HG02759 (cell line): ENCODE results near the gene TREM1.
"Not testable (repeated sequence)": the region's sequence is repeated elsewhere in the genome, so short reads cannot be mapped to it uniquely, and the experiment has no call there.

Experiments
- ATAC-seq: cut with Tn5 transposase; IDR thresholded peaks from one replicate; pipeline ENCODE4 v1.9.1; 2021; ENCODE audit warnings: mild to moderate bottlenecking, moderate library complexity; ENCODE audit not compliant: unreplicated experiment

TREM1 gene

DNA sequence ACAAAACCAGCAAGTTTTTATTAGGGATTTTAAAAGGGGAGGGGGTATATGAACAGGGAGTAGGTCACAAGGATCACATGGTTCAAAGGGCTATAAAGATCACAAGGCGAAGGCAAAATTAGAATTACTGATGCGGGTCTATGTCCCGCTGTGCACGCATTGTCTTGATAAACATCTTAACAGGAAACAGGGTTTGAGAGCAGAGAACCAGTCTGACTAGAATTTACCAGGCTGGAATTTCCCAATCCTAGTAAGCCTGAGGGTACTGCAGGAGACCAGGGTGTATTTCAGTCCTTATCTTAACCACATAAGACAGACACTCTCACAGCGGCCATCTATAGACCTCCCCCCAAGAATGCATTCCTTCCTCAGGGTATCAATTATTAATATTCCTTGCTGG, 10.8 kb upstream of the TREM1 start:
- not testable (repeated sequence) for ATAC-seq

DNA sequence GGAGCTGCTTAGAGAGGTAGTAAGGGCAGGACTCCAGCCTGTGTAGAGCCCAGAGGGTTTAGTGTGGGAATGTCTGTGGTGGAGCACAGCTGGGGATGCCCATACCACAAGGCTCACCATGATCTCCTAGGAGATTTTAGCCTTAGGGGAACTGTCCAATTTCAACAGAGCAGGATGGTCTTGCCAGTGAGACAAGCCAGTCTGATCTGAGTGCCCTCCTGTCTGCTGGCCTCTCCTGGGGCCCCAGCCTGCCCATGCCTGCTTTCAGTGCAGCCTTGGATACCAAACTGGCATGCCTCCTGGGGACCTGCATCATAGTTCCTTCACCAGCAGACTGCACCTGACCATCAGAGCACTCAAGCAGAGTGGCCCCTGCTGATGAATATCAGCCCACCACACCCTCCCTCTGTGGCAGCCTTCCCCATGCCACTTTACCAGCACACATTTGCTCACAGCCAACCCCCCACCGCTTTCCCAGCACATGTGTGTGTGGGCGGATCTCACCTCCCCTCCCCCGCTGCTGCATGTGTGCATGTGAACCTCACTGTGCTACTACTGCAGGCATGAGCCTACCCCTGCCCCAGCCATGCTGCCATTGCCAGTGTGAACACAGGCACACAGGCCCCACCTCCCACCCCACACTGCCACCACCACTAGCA, 7.9 kb upstream of the TREM1 start:
- ATAC-seq = no peak

DNA sequence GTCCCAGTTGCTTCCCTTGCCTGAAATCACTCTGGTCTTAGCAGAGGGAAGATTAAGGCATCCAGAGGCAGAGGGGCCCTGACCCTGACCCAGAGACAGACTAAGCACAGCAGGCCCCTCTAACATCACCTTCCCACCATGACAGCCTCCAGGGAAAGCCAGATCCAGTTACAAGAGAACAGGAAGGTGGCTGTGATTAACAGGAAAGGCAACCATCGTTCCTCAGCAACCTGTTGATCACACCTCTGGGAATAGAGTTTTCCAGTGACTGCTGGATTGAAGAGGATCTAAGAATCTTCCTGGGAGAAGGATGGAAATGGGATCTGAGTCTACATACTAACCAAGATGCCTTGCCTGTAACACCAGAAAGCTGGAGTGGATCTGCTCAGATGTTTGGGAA, 5.2 kb upstream of the TREM1 start:
- ATAC-seq = no peak

DNA sequence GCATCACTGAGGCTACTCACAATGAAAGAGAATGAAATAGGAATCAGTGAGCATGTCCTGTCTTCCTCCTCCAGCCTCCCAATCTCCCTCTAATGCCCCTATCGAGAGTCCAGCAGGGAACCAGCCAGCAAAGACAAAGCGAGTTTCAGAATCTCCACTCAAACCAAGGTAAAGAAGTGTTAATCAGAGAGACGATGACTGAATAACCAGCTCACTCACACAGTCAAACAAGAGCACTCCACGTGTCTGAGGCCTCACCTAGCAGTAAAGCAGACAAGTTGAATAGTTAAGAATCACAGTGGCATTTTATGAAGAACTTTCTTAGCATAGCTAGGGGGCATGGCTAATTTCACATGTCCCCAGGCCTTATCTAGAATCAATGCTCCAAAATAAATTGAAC, 3.3 kb upstream of the TREM1 start:
- no peak for ATAC-seq

DNA sequence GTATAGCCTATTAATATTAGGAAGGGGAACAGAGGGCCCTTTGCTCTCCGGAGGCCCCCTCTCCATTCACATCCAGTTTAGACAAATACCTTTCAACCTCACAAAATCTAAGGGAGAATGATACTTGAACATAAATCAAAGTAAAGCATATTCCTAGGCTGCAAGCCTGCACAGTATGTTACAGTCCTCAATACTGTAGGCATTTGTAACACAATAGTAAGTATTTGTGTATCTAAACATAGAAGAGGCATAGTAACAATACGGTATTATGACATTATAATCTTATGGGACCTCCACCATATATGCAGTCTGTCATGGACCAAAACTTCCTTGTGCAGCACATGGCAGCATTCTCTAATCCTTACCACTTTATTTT, 2.3 kb upstream of the TREM1 start:
- no peak for ATAC-seq

DNA sequence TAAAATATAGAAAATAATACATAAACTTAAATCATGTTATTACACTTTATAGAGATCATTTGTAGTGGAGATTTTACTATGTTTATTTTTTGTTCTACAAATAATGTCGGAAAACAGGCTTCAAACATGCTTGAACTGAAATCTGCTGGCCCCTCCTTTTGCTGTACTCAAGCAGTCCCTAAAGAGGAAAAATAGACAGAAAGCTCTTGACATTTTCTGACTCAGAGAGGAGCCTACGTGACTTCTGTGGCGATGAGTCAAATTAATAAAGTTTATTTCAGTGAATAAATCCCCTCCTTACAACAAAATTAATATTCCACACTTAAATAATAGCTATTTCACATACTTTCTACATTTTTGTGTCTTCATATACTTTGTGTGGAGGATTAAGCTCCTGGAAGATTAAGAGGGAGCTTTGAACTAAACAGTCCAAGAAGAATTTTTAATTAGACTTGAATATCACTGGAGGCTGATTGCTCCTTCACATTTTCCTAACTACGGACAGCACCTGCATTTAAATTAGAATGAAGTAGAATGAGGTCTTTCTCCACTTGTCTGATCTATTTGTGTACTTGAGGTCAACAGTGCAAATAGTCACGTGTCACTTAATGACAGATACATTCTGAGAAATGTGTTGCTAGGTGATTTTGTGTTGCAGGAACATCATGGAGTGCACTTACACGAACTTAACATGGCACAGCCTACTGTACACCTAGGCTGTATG, 1.7 kb upstream of the TREM1 start:
- no peak for ATAC-seq

DNA sequence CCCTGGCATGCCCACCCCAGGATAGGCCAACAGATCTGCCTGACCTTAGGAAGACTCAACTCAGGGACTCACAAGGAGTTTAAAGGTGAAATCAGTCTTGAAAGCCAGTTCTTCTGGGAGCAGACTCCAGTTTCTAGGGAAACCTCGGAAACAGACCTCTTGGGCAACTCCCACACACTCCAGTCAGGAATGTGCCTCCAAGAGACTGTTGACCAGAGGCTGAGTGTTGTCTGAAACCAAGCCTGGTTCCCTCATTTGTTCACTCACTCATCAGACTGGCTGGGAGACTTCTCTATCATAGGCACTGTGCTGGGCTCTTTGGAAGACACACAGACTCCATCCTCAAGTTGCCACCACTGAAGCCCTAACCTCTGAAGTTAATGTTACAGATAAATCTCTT, 1.8 kb downstream of the TREM1 start:
- no peak for ATAC-seq

DNA sequence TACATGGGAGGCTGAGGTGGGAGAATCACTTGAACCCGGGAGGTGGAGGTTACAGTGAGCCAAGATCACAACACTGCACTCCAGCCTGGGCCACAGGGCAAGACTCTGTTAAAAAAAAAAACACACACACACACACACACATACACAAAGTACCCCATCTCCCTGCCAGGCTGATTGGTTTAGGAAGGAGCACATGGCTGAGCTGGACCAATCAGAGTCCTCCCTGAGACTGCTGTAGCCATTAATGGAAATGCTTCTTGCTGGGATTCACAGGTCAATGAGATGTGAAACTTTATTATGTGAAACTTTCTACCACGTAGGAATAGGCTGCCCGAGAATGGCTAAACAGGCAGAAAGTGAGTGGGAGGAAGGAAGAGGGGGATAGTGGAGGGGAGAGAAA, 2.9 kb downstream of the TREM1 start:
- no peak for ATAC-seq

DNA sequence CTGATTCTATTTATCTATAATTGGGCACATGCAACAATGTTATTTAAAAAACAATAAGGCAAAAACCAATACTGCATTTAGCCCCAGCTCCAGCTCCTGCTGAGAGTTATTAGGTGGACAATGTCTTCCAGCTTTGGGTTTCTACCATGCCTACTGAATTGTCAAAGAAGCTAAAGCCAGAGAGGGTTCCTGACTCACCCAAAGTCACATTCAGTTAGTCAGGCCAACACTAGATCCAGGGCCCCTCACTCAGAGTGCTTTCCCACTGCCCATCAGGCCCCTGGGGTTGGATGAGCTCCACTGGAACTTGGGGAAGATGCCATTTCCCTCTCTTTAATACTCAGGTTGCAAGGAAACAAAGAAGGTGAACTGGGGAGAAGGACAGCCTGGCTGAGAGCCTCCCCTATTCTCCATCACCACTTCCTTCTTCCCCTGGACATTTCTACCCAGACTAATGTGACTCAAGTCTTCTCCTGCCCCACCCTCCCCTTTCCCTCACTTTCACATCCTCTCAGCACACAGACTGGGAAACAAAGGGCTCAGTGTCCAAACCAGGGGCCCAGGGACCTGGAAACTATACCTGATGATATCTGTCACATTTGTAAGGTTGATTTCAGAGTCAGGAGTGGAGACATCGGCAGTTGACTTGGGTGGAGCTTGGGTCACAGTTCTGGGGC, 6.0 kb downstream of the TREM1 start:
- ATAC-seq = no peak

DNA sequence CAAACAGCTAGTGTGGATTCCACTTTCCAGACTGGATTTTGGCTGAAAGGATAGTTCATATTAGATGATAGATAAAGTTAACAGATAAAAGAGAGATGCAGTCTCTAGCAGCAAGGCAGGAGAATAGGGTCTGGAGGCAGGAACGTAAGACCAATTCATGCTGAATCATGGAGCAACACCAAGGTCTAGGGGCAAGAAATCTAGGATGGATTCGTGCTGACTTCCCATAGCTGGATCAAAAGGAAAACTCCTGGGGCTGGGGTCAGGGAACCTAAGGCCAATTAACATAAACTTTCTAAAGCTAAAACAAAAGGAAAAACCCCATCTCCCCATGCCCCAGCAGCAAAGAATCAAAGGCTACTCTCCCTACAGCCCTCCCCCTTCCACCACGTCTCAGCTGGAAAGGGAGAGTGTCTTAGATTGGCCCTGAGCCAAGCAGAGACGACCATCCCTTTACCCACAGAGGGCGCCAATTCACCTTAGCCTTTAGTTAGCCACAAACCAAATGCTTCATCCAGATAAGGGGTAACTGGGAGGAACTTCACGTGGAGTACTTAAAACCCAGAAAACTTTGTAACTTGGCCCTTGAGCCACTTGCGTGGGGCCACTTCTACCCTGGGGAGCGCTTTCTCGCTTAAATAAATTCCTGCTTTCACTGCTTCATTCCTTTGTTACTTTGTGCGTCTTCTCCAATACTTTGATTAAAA, 7.6 kb downstream of the TREM1 start:
- no peak for ATAC-seq

DNA sequence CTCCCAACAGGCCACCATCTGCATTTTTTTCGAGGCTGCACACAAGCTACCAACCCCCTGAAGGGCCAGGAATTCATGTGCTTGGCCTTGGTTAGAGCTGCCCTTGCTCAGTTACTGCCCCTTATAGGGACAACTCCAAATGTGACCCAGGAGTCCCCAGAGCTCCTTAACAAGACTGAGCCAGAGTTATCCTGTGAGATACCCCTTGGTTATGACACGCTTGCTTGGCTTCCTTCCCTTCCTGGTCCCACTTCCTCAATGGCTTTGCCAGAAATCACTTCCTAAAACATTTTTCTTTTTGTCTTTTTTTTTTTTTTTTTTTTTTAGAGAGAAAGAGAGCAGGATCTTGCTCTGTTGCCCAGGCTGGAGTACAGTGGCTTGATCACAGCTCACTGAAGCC, 8.9 kb downstream of the TREM1 start:
- no peak for ATAC-seq

DNA sequence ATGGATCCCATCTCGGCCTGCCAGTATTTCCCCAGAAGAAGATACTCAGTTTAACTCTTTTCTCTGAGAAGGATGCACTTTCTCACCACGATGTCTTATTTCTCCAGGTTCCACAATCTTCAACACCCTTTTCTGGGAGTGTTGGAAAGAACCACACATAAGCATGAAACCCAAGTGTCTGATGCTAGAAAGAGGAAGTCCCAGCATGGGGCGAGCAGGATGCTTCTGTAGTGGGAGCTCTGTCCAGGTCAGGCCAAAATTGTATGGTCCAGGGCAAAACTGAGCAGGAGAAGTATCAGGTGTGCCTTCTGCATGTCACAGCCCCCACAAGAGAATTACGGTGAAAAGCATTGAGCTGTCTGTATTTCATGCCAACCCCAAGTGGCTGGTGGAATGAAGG, 11.0 kb downstream of the TREM1 start:
- ATAC-seq = no peak

DNA sequence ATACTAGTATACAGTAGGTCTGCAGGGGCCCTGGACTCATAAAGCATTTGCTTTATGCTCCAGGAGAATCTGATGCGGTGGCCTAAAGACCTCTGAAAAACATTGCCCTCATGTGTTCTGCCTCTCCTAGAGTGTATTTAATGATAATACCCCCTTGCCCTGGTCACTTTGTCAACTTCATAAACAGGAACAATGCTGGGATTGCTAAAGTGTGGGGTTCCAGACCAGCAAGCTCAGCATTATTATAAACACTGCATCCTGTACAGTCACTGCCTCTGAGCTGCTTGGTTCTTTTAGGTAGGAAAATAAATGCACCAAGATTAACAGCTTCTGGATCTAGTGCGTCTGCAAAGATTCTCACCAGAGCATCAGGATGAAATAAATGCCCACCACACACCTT, 12.2 kb downstream of the TREM1 start:
- ATAC-seq = no peak

DNA sequence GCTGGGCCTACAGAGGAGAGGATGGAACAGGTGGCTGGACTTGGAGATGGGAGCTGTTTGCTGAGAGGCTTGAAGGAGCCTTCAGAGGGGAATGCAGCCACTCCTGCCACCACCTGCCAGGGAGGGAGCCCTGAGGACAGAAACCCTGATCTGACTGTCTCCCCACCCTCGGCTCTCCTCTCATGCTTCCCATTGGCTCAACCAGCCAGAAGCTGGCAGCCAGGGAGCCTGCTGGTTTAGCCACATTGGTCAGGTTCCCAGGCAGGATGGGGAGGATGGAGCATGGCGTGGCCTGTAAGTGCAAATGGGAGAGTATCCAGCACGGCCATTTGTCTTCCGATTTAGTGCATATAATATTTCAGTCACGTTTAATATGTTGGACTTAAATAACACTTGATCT, 12.8 kb downstream of the TREM1 start:
- no peak for ATAC-seq

DNA sequence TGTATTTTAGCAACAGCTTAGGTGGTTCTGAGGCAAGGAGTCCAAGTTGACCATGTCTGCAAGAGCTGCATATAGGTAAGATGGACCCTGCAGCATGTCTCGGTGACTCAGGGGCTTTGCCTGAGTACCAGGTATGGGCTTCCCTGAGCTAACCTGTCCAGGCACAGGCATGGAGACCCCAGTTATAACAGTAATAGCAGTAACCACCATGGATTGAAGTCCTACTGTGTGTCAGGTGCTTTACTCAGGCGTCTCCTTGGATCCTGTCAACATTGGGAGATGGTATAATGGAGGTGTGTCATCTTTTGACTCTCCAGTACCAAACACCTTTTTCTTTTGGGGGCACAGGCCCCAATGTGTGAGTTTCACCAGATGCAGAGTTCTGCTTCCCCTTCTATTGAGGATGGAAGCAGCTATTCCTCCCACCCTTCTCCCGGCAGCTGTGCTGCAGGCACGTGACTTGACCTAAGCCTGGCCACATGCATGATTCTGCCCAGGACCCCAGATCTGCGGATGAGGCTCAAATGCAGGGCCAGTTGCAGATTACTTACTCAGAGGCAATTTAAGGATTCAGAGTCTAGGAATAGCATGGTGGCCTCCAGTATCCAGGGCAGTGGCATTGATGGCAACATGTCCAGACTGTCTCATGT, 13.8 kb downstream of the TREM1 start:
- ATAC-seq = no peak

DNA sequence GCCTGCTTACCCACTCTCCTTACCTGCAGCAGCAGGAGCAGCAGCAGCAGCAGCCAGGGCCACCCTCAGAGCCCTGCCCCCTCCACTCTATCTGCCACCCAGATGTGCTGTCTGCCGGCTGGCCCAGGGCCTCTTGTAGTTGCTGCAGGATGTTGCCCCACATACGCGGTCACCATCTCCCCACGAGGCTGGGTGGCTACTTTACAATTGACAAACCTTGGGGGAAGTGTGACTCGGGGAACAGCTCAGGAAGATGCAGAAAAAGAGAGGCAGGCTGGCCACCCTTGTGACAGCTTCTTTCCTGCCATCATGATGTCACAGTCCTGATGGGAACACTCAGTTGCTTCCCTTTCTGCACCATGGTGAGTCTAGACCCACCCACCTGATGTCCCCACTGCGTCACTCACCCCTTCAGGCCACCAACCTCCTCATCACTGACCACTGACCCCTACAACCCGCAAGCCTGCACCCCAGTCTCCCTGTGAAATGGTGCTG, 14.5 kb downstream of the TREM1 start:
- ATAC-seq = no peak

DNA sequence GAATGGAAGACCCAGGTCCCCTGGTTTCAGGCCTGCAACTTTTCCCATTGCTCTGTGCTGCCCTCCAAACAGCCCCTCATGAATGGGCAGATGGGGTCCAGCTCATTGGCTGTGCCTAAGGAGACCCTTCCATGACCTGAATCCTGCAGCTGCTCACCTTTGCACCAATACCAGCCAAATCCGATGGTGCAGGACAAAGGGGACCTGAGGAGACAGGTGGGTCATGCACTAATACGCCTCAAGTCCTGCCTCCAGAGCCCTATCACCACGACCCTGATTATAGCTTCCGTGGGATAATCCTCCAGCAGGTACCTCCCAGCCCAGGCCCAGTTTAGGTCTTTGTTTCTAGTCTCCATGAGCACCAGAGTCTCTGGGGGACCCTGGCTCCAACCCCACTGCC, 16.8 kb downstream of the TREM1 start:
- ATAC-seq = no peak

DNA sequence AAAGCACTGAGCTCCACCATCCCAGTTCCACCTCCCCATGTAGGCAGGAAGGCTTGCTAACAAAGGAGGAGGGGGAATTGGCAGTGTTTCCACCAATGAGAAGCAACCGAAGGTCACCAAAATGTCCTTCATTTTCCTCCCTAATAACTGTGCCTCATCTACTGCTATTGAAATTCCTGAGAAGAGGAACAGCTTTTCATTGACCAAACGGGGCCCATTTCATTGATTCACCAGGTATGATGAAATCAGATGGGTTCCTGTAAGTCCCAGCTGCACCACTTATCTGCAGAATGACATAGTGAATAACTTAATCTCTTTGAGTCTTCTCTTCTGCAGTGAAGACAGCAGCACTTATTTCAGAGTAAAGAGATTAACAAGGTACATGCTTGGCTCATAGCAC, 17.3 kb downstream of the TREM1 start:
- no peak for ATAC-seq

DNA sequence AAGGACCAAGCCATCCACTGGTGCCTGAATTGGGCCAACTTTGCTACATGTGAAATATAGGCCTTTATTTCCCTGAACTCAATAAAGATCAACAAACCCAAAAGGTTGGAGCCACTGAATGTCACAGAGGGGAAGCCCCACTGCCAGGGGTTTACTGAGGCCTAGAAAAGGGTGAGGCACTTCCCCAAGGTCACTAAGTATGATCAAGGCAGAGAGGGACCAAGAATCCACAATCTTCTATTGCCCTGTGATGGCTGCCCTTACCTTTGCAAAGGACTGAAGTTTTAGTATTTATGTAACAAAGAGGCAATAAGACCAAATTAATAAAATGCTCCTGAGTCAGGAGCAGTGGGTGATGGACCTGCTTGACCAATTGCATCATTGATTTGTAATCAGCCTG, 18.0 kb downstream of the TREM1 start:
- no peak for ATAC-seq

DNA sequence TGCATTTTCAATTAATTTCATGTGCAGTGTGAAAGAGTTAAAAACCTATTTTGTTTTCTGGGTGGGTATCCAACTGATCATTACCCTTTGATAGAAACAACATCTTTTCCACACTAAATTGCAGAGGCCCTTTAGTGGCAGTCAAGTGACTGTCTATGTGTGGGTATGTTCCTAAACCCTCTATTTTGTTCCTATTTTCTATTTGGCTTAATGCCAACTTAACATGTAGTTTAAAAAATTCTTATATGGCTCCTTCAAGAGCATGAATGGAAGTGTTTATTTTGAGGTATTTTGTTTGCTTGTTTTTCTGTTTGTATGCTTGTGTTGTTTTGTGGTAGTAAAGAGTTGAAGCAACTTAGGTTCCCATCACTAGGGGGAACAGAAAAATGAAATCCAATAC, 19.9 kb downstream of the TREM1 start:
- ATAC-seq = no peak

DNA sequence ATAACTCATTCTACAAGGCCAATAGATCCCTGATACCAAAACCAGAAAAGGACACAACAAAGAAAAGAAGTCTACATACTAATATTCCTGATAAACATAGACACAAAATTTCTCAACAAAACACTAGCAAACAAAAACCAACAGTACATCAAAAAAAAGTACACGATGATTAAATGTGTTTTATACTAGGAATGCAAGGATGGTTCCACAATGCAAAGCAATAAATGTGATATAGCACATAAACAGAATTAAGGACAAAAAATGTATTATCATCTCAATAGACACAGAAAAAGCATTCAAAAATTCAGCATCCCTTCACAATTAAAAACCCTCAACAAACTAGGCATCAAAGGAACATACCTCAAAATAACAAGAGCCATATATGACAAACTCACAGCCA, 23.2 kb downstream of the TREM1 start:
- ATAC-seq = no peak
